ENCODE data around the gene ATP8B3. TPM values are rescaled to one million over a fixed set of nuclear protein-coding genes. Genes with fewer than 3 reads are reported as not detected.
A peak's percentile ranks its signal among the peaks of the same experiment; 100 is the strongest.

The ATP8B3 gene
- total and polyA plus RNA-seq, 8 donors, result 0.15 to 1.4 (median 0.80) TPM; not detected in 4

- Histone ChIP-seq H3K27me3 (peaks cover 53 to 100% (median 95%) of the 10 kb centered on the region in 3 donors), H3K27ac (peak overlapping the region in 4 of 5 donors; percentile 57 to 83 (median 74)), H3K4me1 (peaks cover 40 to 55% (median 45%) of the 10 kb centered on the region in 4 donors), H3K4me3 (peak overlapping the region in 3 of 4 donors; percentile 20 to 42 (median 32)), H3K36me3 (no peaks in the 10 kb centered on the region), H3K9me3 (no peaks in the 10 kb centered on the region)
- 2 to 5% (median 3%) methylated on average over 12 to 22 of the region's 22 CpGs for WGBS, 5 donors
- peak in 1 of 3 donors; percentile 8 for TF ChIP-seq POLR2AphosphoS5 (IDR thresholded peaks at IDR 0.05)
- no peak for TF ChIP-seq POLR2A (IDR thresholded peaks at IDR 0.05)
- TF ChIP-seq EP300 (IDR thresholded peaks at IDR 0.05), result no peak
- intact Hi-C loops (cut with DNase I; ENCODE audit: low total_unique reads), result no loop called here
- DNase-seq, result peak; percentile 73 to 92
Measured at GRCh38 chr19:1747285-1748114, 64.6 kb downstream of the ATP8B3 start.

DNA sequence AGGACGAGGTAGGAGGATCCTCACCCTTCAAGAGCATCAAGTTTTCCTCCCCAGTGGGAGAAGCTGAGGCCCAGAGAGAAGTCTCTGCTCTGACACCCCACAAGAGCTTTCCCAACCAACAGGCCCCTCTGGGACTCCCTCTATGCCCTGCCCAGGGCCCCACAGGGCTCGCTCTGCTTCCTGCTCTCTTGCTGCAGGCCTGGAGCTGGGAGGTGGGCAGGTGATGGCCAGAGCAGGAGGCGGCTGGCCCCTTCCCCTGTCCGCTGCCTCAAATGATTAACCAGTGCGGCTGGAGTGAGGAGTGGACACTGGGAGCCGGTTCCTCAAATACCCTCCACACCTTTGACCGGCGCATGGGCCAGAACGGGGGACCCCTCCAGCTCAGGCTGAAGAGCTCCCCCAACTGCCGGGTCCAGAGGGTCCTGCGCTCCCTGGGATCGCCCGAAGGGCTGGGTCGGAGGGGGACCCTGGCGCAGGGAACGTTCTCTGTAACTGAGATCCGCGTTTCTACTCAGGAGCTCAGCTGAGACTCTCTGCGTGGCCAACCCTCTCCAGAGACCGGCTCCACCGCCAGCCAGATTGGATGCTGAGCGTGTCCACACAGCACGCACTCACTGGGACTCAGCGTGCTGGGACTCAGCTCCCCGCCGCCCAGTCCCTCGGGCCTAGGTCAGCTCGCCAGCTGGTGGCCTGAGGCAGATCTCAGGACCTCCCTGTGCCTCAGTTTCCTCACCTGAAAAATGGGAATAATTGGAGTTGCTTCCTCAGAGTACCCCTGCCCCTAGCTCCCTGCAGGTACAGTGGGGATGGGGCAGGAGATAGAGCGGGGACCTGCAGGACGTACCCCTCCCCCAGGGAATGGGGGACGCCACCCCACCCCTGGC lies 65.4 kb downstream of the ATP8B3 start:
- DNase-seq, result peak in 1 of 2 donors; percentile 29
- peaks cover 0 to 2% (median 0%) of the 10 kb centered on the region in 4 donors for H3K9me3 ChIP-seq
- intact Hi-C loops (cut with DNase I; ENCODE audit: low total_unique reads), result no loop called here
- peaks cover 40 to 55% (median 45%) of the 10 kb centered on the region in 4 donors for H3K4me1 ChIP-seq
- no peak overlapping the region for H3K4me3 ChIP-seq
- H3K27ac ChIP-seq, result peak overlapping the region in 4 of 5 donors; percentile 1 to 83 (median 58)
- TF ChIP-seq POLR2AphosphoS5 (IDR thresholded peaks at IDR 0.05) (no peak), POLR2A (IDR thresholded peaks at IDR 0.05) (no peak), CTCF (IDR thresholded peaks at IDR 0.05) (no peak)
- H3K27me3 ChIP-seq, result peaks cover 46 to 100% (median 86%) of the 10 kb centered on the region in 3 donors
- no peaks in the 10 kb centered on the region for H3K36me3 ChIP-seq
- WGBS, 5 donors, result 3 to 8% (median 5%) methylated on average over 13 to 31 of the region's 31 CpGs

DNA sequence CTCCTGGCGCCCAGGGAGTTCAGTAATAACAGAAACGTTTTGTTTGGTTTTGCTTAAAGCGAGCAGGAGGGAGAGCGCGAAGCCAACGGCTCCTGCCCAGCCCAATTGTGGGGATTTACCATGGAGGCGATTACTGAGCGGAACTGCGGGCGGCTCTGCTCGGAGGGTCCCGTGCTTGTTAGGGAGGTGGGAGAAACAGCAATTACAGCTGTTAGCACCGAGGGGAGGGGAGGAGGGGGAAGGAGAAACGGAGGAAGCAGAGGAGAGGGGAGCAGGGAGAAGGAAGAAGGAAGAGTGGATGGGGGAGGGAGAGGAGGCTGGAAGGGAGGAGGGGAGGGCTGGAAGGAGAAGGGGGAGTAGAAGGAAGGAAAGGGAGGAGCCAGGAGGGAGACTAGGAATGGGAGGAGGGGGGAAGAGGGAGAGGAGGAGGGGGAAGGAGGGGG lies 66.5 kb downstream of the ATP8B3 start:
- no peak for DNase-seq
- peaks cover 40 to 55% (median 45%) of the 10 kb centered on the region in 4 donors for H3K4me1 ChIP-seq
- TF ChIP-seq CTCF (IDR thresholded peaks at IDR 0.05) (no peak), POLR2AphosphoS5 (IDR thresholded peaks at IDR 0.05) (no peak), POLR2A (IDR thresholded peaks at IDR 0.05) (no peak), EP300 (IDR thresholded peaks at IDR 0.05) (no peak)
- H3K36me3 ChIP-seq, result no peaks in the 10 kb centered on the region
- H3K27ac ChIP-seq, result no peak overlapping the region
- peaks cover 0 to 6% (median 0%) of the 10 kb centered on the region in 4 donors for H3K9me3 ChIP-seq
- peaks cover 38 to 95% (median 76%) of the 10 kb centered on the region in 3 donors for H3K27me3 ChIP-seq
- H3K4me3 ChIP-seq, result no peak overlapping the region
- intact Hi-C loops (cut with DNase I; ENCODE audit: low total_unique reads), result no loop called here
- 0 to 4% (median 2%) methylated on average over 12 to 14 of the region's 14 CpGs for WGBS, 5 donors

DNA sequence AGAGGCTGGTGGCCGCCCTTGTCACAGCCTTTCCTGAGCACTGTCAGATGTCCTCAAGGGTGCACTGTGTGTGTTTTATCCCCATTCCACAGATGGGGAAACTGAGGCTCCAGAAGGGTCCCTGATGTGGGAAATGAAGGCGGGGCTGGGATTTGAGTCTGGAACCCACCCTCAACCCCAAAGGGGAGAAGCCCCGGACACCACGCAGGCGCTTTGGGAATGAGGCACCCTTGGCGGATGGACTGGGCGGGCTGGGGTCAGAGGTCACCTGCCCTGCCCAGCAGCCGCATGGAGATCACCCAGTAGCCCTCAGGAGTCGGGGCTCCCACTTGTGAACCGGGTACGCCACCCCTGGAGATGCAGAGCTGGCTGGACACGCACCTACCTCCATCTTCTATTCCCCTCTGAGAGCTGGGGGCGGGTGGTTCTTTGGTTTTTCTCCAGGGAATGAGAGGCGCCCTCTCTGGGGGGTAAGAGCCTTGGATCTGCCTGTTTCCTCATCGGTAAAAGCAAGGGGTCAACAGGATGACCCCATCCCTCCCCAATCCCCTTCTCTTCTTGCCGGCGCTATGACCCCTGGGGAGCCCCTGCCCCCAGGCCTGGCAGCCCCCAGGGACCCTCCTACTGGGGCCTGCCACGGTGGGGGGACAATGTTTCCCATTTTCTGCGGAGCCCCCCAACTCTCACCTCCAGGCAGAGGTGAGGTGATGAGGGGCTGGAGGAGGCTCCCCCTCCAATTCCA lies 67.1 kb downstream of the ATP8B3 start:
- peaks cover 32 to 95% (median 70%) of the 10 kb centered on the region in 3 donors for H3K27me3 ChIP-seq
- H3K36me3 ChIP-seq, result no peaks in the 10 kb centered on the region
- DNase-seq, result no peak
- no peak for TF ChIP-seq CTCF (IDR thresholded peaks at IDR 0.05)
- no peak for TF ChIP-seq POLR2A (IDR thresholded peaks at IDR 0.05)
- TF ChIP-seq POLR2AphosphoS5 (IDR thresholded peaks at IDR 0.05), result no peak
- no peak for TF ChIP-seq EP300 (IDR thresholded peaks at IDR 0.05)
- H3K4me3 ChIP-seq, result no peak overlapping the region
- 8 to 13% (median 11%) methylated on average over 5 to 19 of the region's 19 CpGs for WGBS, 5 donors
- peaks cover 34 to 50% (median 41%) of the 10 kb centered on the region in 4 donors for H3K4me1 ChIP-seq
- intact Hi-C loops (cut with DNase I; ENCODE audit: low total_unique reads), result no loop called here
- H3K9me3 ChIP-seq, result peaks cover 0 to 13% (median 5%) of the 10 kb centered on the region in 4 donors
- no peak overlapping the region for H3K27ac ChIP-seq
